ENCODE data around the gene KCTD21.
"Not testable (repeated sequence)": the region's sequence is repeated elsewhere in the genome, so short reads cannot be mapped to it uniquely, and the experiment has no call there.

KCTD21 gene

DNA sequence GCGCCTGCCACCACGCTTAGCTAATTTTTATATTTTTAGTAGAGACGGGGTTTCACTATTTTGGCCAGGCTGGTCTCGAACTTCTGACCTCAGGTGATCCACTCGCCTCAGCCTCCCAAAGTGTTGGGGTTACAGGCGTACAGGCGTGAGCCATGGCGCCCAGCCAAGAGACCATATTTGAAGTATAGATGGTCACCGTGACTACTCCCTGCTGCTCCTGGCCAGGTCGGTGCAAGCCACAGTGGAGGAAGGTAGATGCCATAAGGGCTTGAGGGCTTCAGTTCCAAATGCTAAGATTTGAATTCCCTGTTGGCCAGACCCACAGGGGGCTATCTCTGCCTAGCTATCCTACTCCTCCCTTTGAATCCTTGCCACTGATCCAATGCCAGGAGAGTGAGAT, 34.3 kb upstream of the KCTD21 start:
- not testable (repeated sequence) for H3K4me3 Mint-ChIP-seq; DNase-seq (ENCODE audit: low spot score in 2 of 2); H3K27ac Mint-ChIP-seq; ATAC-seq; H3K9me3 Mint-ChIP-seq; H3K4me1 Mint-ChIP-seq; H3K36me3 Mint-ChIP-seq

GRCh38 chr11:78221396-78222315, 33.2 kb upstream of the KCTD21 start:
- ATAC-seq (no peak), DNase-seq (ENCODE audit: low spot score in 2 of 2) (no peak)
- H3K27ac Mint-ChIP-seq: peak overlapping the region; percentile 78
- H3K9me3 Mint-ChIP-seq: no peaks in the 10 kb centered on the region
- H3K4me3 Mint-ChIP-seq: no peak overlapping the region
- H3K36me3 Mint-ChIP-seq: no peaks in the 10 kb centered on the region
- H3K4me1 Mint-ChIP-seq: peaks cover 15% of the 10 kb centered on the region

DNA sequence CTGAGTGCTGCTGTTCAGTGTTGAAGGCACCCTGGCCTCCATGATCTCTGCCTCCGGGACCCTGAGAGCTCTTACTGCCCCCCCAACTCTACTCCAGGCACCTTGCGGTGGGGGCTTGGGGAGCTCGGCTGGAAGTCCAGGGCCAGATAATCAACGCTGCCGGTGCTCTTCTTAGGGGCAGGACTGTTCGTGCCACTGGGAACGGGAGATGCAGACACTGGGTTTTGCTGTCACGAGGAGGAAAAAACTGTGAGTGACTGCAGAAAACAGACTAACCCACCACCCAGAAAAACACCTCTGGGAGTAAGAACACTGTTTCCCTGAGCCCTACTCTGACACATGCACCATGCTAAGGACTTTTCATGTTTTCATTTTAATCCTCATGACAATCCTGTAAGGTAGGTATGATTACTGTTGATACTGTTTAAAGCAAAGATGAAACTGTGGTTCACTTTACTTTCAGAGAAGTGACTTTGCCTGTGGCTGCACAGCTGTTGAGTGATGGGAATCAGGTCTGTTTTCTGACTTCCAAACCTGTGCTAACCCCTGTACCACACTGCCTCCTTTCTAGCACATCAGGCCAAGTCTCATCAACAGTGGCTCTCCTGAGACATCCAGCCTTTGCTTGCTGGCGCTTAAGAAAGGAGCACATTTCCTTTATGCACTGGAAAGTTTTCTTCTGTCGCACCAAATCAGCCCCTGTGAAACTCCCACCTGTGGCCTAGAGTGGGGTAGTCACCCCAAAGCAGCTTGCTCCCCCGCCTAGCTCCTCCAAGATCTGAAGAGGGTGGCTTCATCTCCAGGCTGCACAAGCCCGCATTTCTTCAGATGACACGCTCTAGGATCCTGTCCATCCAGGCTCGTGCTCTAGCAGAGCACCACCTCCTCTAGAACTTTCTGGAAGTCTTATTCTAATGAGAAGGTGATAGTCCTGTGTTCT, 32.1 kb upstream of the KCTD21 start:
- Mint-ChIP-seq H3K4me3 (no peak overlapping the region), H3K36me3 (no peaks in the 10 kb centered on the region), H3K4me1 (peaks cover 16% of the 10 kb centered on the region), H3K27ac (peak overlapping the region; percentile 84), H3K9me3 (no peaks in the 10 kb centered on the region)
- DNase-seq (ENCODE audit: low spot score in 2 of 2) (no peak), ATAC-seq (no peak)

- H3K4me1 Mint-ChIP-seq: peaks cover 9% of the 10 kb centered on the region
- H3K27ac Mint-ChIP-seq: peak overlapping the region; percentile 84
- H3K4me3 Mint-ChIP-seq: no peak overlapping the region
- ATAC-seq (no peak), DNase-seq (ENCODE audit: low spot score in 2 of 2) (no peak)
- no peaks in the 10 kb centered on the region for H3K9me3 Mint-ChIP-seq
- no peaks in the 10 kb centered on the region for H3K36me3 Mint-ChIP-seq
These were observed 31.2 kb upstream of the KCTD21 start for GRCh38 chr11:78219493-78220217.

DNA sequence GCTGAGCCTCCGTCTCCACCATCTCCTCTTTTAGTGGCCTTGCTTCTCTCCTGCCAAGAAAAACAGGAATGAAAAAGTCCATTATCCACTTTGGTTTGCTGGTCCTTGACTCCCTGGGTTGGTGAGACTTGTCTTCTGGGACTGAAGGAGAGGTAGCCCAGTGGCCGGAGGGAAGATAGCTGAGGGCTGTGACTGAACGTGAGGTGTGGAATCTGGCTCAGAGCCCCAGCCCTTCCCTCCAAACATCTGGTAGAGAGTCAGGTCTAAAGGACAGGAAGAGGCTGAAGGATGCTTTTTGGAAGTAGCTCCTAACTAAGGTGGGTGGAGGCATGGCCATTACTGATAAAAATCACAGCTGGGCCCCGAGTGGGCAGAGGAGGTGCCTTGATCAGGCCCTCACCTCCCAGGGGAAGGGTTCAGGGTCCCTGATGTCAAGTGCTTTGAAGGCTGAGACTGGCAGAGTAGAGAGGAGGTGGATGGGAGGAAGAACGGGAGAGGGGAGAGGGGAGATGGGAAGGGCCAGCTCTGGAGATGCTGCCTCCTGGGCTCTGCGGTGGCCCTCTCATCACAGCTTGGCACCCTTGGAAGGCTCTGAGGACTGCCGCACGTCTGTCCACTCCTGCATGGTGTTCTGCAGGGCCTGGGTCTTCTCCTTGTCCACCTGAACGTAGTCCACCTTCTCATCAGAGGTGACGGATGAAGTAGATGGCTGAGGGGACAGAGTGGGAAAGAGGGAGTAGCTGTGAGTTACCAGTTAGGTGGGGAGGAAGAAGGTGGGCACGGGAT, 30.5 kb upstream of the KCTD21 start:
- Mint-ChIP-seq H3K9me3 (no peaks in the 10 kb centered on the region), H3K4me1 (peaks cover 7% of the 10 kb centered on the region), H3K36me3 (no peaks in the 10 kb centered on the region), H3K27ac (peak overlapping the region; percentile 78), H3K4me3 (no peak overlapping the region)
- no peak for DNase-seq (ENCODE audit: low spot score in 2 of 2)
- no peak for ATAC-seq

- H3K9me3 Mint-ChIP-seq: no peaks in the 10 kb centered on the region
- H3K27ac Mint-ChIP-seq: peak overlapping the region; percentile 78
- no peaks in the 10 kb centered on the region for H3K36me3 Mint-ChIP-seq
- ATAC-seq (peak; percentile 11), DNase-seq (ENCODE audit: low spot score in 2 of 2) (no peak)
- no peak overlapping the region for H3K4me3 Mint-ChIP-seq
- H3K4me1 Mint-ChIP-seq: peaks cover 7% of the 10 kb centered on the region
These were observed 29.5 kb upstream of the KCTD21 start for GRCh38 chr11:78217650-78218541.

DNA sequence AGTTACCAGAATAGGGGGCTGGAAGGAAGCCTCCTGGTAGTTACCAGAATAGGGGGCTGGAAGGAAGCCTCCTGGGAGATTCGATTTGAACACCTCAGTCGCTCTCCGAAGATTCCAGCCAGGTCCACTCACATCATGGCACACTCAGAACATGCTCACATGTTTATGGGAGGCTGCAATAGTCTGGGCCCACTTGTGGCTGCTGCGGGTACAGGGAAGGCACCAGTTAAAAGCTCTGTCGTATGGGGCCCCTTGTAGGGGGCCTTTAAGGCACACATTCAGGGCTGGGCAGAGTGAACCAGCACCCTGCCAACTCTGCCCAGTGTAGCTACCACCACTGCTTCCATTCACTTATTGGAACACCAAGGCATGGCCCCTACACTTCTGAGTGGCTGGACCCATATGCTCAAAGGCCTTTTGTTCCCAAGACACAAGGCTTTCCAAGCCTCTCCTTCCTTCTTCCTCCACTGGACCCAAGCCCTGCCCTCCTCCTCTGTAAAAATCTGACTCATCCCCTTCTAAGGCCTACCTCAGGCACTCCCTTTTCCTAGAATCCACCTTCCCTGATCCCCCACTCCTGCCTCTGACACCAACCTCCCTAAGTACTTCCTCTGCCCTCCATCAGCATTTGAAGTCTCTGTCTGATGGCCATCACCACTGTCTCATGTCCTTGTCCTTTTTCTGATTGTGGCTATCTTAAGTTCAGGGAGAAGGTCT, 28.3 kb upstream of the KCTD21 start:
- Mint-ChIP-seq H3K36me3 (no peaks in the 10 kb centered on the region), H3K4me3 (no peak overlapping the region), H3K27ac (peak overlapping the region; percentile 78), H3K4me1 (peaks cover 12% of the 10 kb centered on the region), H3K9me3 (no peaks in the 10 kb centered on the region)
- ATAC-seq (no peak), DNase-seq (ENCODE audit: low spot score in 2 of 2) (no peak)

- Mint-ChIP-seq H3K4me3 (no peak overlapping the region), H3K27ac (no peak overlapping the region), H3K36me3 (no peaks in the 10 kb centered on the region), H3K9me3 (no peaks in the 10 kb centered on the region), H3K4me1 (peaks cover 12% of the 10 kb centered on the region)
- DNase-seq (ENCODE audit: low spot score in 2 of 2) (no peak), ATAC-seq (no peak)
These were observed 27.6 kb upstream of the KCTD21 start for GRCh38 chr11:78216021-78216420.

DNA sequence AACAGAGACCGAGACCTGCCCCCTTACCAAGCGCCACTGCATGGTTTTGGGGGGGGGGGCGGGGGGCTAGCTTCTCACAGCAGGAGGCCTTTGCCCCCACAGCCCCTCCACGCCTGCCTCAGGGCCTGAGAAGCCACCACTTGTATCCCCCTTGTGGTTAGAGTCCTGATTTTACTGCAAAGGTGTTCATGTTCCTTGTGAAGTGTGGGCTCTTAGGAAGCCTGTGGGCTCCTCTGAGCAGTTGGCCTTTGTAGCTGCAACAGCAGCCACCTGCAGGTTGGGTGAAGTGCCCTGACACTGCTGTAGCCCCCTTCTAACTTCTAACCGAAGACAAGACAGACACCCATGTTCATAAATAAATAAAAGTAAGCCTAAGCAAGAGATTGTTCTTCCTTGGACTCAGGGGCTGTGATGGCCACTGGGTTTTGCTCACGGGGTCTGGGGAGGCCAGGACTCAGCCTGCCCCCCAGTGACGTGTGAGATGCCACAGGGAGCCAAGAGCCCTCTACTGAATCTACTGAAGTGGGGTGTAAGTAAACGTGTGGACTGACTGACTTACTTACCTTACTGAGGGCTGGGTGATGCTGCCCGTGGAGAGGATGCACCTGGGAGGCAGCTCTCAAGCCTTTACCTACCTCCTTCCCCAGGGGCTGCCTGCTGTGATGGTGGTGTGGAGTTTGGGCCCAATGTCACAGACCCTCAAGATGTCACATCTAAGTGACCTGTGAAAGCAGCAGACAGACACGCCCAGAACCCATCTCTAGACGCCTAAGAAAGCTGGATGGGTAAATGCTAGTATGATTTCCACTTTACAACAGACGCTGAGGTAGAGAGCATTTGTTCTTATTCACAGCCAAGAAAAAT, 26.1 kb upstream of the KCTD21 start:
- H3K36me3 Mint-ChIP-seq: no peaks in the 10 kb centered on the region
- ATAC-seq (no peak), DNase-seq (ENCODE audit: low spot score in 2 of 2) (no peak)
- no peak overlapping the region for H3K27ac Mint-ChIP-seq
- no peak overlapping the region for H3K4me3 Mint-ChIP-seq
- no peaks in the 10 kb centered on the region for H3K9me3 Mint-ChIP-seq
- H3K4me1 Mint-ChIP-seq: peaks cover 12% of the 10 kb centered on the region

DNA sequence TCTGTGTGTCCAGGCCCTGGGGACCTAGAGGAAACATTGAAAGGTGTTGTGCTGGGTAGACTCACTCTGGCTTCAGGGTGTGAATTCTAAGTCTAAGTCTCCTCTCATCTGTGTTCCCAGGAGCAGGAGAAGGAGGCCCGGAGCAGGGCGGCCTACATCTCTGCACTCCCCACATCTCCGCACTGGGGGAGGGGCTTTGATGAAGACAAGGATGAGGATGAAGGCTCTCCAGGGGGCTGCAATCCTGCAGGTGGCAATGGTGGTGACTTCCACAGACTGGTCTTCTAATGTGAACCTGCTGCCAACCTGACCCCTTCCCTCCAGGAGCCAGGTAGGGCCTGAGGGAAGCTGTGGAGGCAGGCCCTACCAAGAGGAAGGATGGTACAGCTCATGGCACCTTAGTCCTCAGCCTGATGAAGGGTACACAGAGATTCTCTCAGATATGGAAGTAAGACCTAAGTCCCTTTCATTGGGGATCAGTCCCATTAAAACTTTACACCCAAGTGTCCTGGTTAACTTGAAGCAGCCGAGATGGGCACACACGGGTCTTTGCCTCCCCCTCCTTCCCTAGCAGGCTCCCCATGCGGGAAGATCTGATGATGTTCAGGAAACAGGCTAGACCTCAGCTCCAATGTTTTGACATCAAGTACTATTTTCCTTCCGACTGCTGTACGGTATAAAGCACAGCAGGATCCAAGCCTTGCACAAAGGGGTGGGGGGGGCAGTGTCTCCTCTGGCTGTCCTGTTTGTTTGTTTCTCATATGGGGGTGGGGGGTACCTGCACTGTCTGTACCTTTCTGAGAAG, 25.3 kb upstream of the KCTD21 start:
- Mint-ChIP-seq H3K4me1 (peaks cover 12% of the 10 kb centered on the region), H3K27ac (no peak overlapping the region), H3K4me3 (no peak overlapping the region), H3K9me3 (no peaks in the 10 kb centered on the region), H3K36me3 (no peaks in the 10 kb centered on the region)
- DNase-seq (ENCODE audit: low spot score in 2 of 2) (no peak), ATAC-seq (no peak)

DNA sequence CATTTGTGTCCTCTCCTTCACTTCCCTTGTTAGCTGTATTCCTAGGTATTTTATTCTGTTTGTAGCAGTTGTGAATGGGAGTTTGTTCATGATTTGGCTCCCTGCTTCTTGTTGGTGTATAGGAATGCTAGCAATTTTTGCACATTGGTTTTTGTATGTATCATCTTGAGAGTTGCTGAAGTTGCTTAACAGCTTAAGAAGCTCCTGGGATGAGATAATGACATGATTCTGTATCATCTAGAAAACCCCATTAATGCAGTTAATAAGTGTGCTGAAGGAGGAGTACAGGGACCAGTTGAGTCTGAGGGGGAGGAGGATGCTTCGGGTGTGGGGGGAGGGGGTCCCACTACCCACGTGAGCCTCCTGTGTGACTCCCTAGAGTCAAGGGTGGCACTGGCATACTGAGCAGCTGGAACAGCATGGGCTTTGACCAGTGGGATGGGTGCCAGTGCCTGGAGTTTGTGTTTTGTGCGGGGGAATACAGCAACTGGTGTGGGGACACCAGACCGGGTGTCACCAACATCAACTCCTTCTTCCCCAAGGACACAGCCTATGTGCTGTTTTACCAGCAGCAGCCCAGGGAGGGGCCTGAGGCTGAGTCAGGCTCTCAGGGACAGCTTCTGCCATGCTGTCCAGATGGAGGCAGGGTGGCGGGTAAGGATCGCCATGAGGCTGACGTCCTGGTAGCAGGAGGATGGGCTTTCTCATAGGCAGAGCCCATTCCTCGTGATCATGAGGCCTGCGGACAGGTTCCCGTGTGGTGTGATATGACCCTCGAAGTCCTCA, 24.4 kb upstream of the KCTD21 start:
- H3K27ac Mint-ChIP-seq: no peak overlapping the region
- no peaks in the 10 kb centered on the region for H3K9me3 Mint-ChIP-seq
- ATAC-seq (no peak), DNase-seq (ENCODE audit: low spot score in 2 of 2) (no peak)
- no peak overlapping the region for H3K4me3 Mint-ChIP-seq
- no peaks in the 10 kb centered on the region for H3K36me3 Mint-ChIP-seq
- peaks cover 12% of the 10 kb centered on the region for H3K4me1 Mint-ChIP-seq
